GM10847 (cell line): Measurements from ENCODE around the gene COQ10B.

Source experiments
- POLR2A ChIP-seq: IDR thresholded peaks from 2 replicates; pipeline ENCODE4 v1.6.1; 2011; ENCODE audit not compliant: insufficient read length; ENCODE audit errors: extremely low read depth

Gene COQ10B

DNA sequence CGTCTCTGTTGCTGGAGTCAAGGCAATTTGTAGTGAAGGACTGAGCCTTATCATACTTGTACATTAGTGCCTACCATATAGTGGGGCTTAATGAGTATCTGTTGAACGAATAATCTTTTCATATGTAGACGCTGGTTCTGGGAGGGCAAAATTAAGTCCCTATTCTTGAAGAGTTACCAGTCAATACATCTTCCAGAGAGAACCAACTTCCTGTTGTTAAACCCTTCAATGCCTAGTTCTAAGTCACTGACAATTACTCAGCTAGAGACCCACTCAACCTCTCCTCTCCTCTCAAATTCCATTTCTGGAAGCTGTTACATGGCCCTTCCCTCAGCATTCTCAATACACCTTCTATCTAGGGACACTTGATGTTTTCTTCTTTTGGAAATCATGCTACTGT, 61.4 kb downstream of the COQ10B start:
- no peak for TF ChIP-seq POLR2A

GRCh38 chr2:197515315-197515738, 62.0 kb downstream of the COQ10B start:
- TF ChIP-seq POLR2A: no peak

- TF ChIP-seq POLR2A: peak; percentile 96
Measured at GRCh38 chr2:197515739-197516392, 62.5 kb downstream of the COQ10B start, which contains the start of gene MOB4. TSS of gene MOB4 (plus strand) at chr2:197516066. CDS start at chr2:197516087, 21 bp downstream.

GRCh38 chr2:197516393-197516761, 63.0 kb downstream of the COQ10B start:
- no peak for TF ChIP-seq POLR2A

GRCh38 chr2:197517150-197517549, 63.8 kb downstream of the COQ10B start:
- no peak for TF ChIP-seq POLR2A
